ENCODE results near the gene NCKAP5. TPM values are rescaled to one million over a fixed set of nuclear protein-coding genes. Genes with fewer than 3 reads are reported as not detected.

NCKAP5 gene
- total and polyA plus RNA-seq, 2 of the 13 experiments (the other 11 are each of a cell fraction or from before 2014, with no cell fraction given), result 0.01 TPM; not detected in 1

- TF ChIP-seq MZF1 (CRISPR knock-in tag; IDR thresholded peaks at IDR 0.05; ENCODE audit: borderline replicate concordance), result no peak
- TF ChIP-seq PHF20 (CRISPR knock-in tag; IDR thresholded peaks at IDR 0.05), result no peak
- TF ChIP-seq ZNF550 (CRISPR knock-in tag; IDR thresholded peaks at IDR 0.05; ENCODE audit: borderline replicate concordance), result no peak
- TF ChIP-seq RBM39 (IDR thresholded peaks at IDR 0.05; ENCODE audit: low read depth, low read length, poor library complexity, severe bottlenecking), result no peak
- TF ChIP-seq RBM22 (optimal IDR thresholded peaks at IDR 0.05; ENCODE audit: low read length), result no peak
- no peak for TF ChIP-seq ZNF816 (CRISPR knock-in tag; IDR thresholded peaks at IDR 0.05; ENCODE audit: borderline replicate concordance)
- no peak for TF ChIP-seq SP140L (CRISPR knock-in tag; IDR thresholded peaks at IDR 0.05; ENCODE audit: borderline replicate concordance)
- TF ChIP-seq ZSCAN12 (CRISPR knock-in tag; IDR thresholded peaks at IDR 0.05), result no peak
- no peak for TF ChIP-seq ZNF264 (CRISPR knock-in tag; IDR thresholded peaks at IDR 0.05)
- no peak for TF ChIP-seq STAG1 (CRISPR knock-in tag; IDR thresholded peaks at IDR 0.05)
- no peak for TF ChIP-seq ZNF616 (CRISPR knock-in tag; IDR thresholded peaks at IDR 0.05; ENCODE audit: low read depth)
- no peak for TF ChIP-seq ISX (CRISPR knock-in tag; conservative IDR thresholded peaks at IDR 0.05)
- no peak for TF ChIP-seq NFYB (CRISPR knock-in tag; IDR thresholded peaks at IDR 0.05)
- no peak for TF ChIP-seq NPAS2 (CRISPR knock-in tag; IDR thresholded peaks at IDR 0.05; ENCODE audit: borderline replicate concordance)
- no peak for TF ChIP-seq ELF3 (CRISPR knock-in tag; IDR thresholded peaks at IDR 0.05)
- CTCF ChIA-PET (ENCODE audit: low intra/inter-chr PET ratio, low total read pairs), result no interaction called here
- Histone ChIP-seq H4K20me1 (ENCODE audit: insufficient read depth, low read length) (no peaks in the 10 kb centered on the region), H3K9me3 (ENCODE audit: low read length) (peaks cover 56% of the 10 kb centered on the region), H3K79me2 (ENCODE audit: insufficient read depth, low read length) (no peaks in the 10 kb centered on the region), H3K36me3 (replicated peaks in 1 of 2; ENCODE audit: control insufficient read depth in 1 of 2, insufficient read depth in 2 of 2, low read length in 2 of 2) (no peaks in the 10 kb centered on the region), H3K4me1 (ENCODE audit: insufficient read depth, low read length) (no peaks in the 10 kb centered on the region), H3K9ac (ENCODE audit: insufficient read depth, low read depth, low read length) (no peak overlapping the region), H2AFZ (ENCODE audit: low read length) (no peak overlapping the region), H3K27me3 (ENCODE audit: control insufficient read depth in 1 of 2, insufficient read depth in 2 of 2, low read length in 2 of 2) (no peaks in the 10 kb centered on the region), H3K4me3 (replicated peaks in 1 of 3; ENCODE audit: insufficient read depth in 1 of 3, low read depth in 2 of 3, low read length in 3 of 3) (no peak overlapping the region), H3K4me2 (ENCODE audit: low read depth, low read length) (no peak overlapping the region), H3K27ac (ENCODE audit: extremely low read length, insufficient read depth, low read length) (no peak overlapping the region)
- no TSS peak for BruUV-seq (replicated peaks)
- intact Hi-C loops (cut with micrococcal nuclease; ENCODE audit: unreplicated experiment) (no loop called here), in situ Hi-C loops (cut with HindIII; ENCODE audit: extremely low pct_ligation_motif_present, low pct_unique_long_range_greater_than_20kb) (no loop called here)
- FAIRE-seq (no peak), DNase-seq (ENCODE audit: low spot score) (no peak), ATAC-seq (no peak)
- 33% methylated on average over 7 of the region's 7 CpGs for WGBS (ENCODE audit: low lambda C conversion rate)
- POLR2A ChIA-PET, result no interaction called here
Measured at GRCh38 chr2:132904142-132904842, 664.0 kb downstream of the NCKAP5 start.

Data from HepG2 (cell line).